Measurements from ENCODE around the gene NT5DC1.

NT5DC1 gene

GRCh38 chr6:116267836-116268588, 167.4 kb downstream of the NT5DC1 start:
- no peak overlapping the region for H3K27ac ChIP-seq (ENCODE audit: low read length)
- DNase-seq, result no peak
- H3K9me3 ChIP-seq (ENCODE audit: insufficient read depth, low read length, severe bottlenecking), result no peaks in the 10 kb centered on the region
- H3K27me3 ChIP-seq (ENCODE audit: insufficient read depth, low read length, poor library complexity), result no peaks in the 10 kb centered on the region
- no peak for ATAC-seq (ENCODE audit: insufficient read depth, low read depth)
- no peaks in the 10 kb centered on the region; the same call in 1 of the 2 replicates for H3K4me1 ChIP-seq (ENCODE audit: insufficient read depth, low read length)
- no peak overlapping the region for H3K9ac ChIP-seq (ENCODE audit: low read depth, low read length)
- H3K79me2 ChIP-seq (ENCODE audit: insufficient read depth, low read length), result peaks cover 7% of the 10 kb centered on the region
- 0 out of 2 replicates have a peak, but pooled peaks cover 3% of the 10 kb centered on the region for H4K20me1 ChIP-seq (ENCODE audit: insufficient read depth, low read length)
- H2AFZ ChIP-seq (ENCODE audit: low read depth, low read length), result no peak overlapping the region
- TF ChIP-seq EZH2 (IDR thresholded peaks at IDR 0.05; ENCODE audit: borderline replicate concordance, low read depth, low read length, severe bottlenecking), result no peak
- no peak for TF ChIP-seq CTCF (IDR thresholded peaks at IDR 0.05; ENCODE audit: borderline replicate concordance, extremely low read depth, low read length, poor library complexity, severe bottlenecking)
- peaks cover 27% of the 10 kb centered on the region for H3K36me3 ChIP-seq (ENCODE audit: insufficient read depth, low read length)
- H3K4me2 ChIP-seq (ENCODE audit: insufficient read depth, low read length), result no peak overlapping the region
- no peak overlapping the region for H3K4me3 ChIP-seq (ENCODE audit: low read depth in 1 of 2, low read length in 2 of 2)

GRCh38 chr6:116268589-116269293, 168.1 kb downstream of the NT5DC1 start:
- H4K20me1 ChIP-seq (ENCODE audit: insufficient read depth, low read length), result peaks cover 3% of the 10 kb centered on the region; the same call in 1 of the 2 replicates
- H3K27me3 ChIP-seq (ENCODE audit: insufficient read depth, low read length, poor library complexity), result no peaks in the 10 kb centered on the region
- H3K9ac ChIP-seq (ENCODE audit: low read depth, low read length), result no peak overlapping the region
- no peak overlapping the region for H3K4me3 ChIP-seq (ENCODE audit: low read depth in 1 of 2, low read length in 2 of 2)
- no peaks in the 10 kb centered on the region; the same call in 1 of the 2 replicates for H3K4me1 ChIP-seq (ENCODE audit: insufficient read depth, low read length)
- no peak overlapping the region for H3K27ac ChIP-seq (ENCODE audit: low read length)
- no peaks in the 10 kb centered on the region for H3K9me3 ChIP-seq (ENCODE audit: insufficient read depth, low read length, severe bottlenecking)
- ATAC-seq (ENCODE audit: insufficient read depth, low read depth), result peak; percentile 88
- H3K4me2 ChIP-seq (ENCODE audit: insufficient read depth, low read length), result no peak overlapping the region
- H3K79me2 ChIP-seq (ENCODE audit: insufficient read depth, low read length), result peaks cover 10% of the 10 kb centered on the region
- DNase-seq, result no peak
- no peak overlapping the region for H2AFZ ChIP-seq (ENCODE audit: low read depth, low read length)
- H3K36me3 ChIP-seq (ENCODE audit: insufficient read depth, low read length), result peaks cover 34% of the 10 kb centered on the region
- TF ChIP-seq EZH2 (IDR thresholded peaks at IDR 0.05; ENCODE audit: borderline replicate concordance, low read depth, low read length, severe bottlenecking) (no peak), CTCF (IDR thresholded peaks at IDR 0.05; ENCODE audit: borderline replicate concordance, extremely low read depth, low read length, poor library complexity, severe bottlenecking) (peak; percentile 83)

GRCh38 chr6:116271149-116271708, 170.6 kb downstream of the NT5DC1 start:
- Histone ChIP-seq H4K20me1 (ENCODE audit: insufficient read depth, low read length) (peaks cover 10% of the 10 kb centered on the region; the same call in 1 of the 2 replicates), H3K4me1 (ENCODE audit: insufficient read depth, low read length) (peaks cover 17% of the 10 kb centered on the region), H3K79me2 (ENCODE audit: insufficient read depth, low read length) (peaks cover 23% of the 10 kb centered on the region), H2AFZ (ENCODE audit: low read depth, low read length) (no peak overlapping the region), H3K36me3 (ENCODE audit: insufficient read depth, low read length) (peaks cover 48% of the 10 kb centered on the region), H3K27me3 (ENCODE audit: insufficient read depth, low read length, poor library complexity) (no peaks in the 10 kb centered on the region), H3K9ac (ENCODE audit: low read depth, low read length) (no peak overlapping the region), H3K4me3 (ENCODE audit: low read depth in 1 of 2, low read length in 2 of 2) (no peak overlapping the region), H3K4me2 (ENCODE audit: insufficient read depth, low read length) (no peak overlapping the region), H3K27ac (ENCODE audit: low read length) (no peak overlapping the region), H3K9me3 (ENCODE audit: insufficient read depth, low read length, severe bottlenecking) (no peaks in the 10 kb centered on the region)
- ATAC-seq (ENCODE audit: insufficient read depth, low read depth) (no peak), DNase-seq (no peak)
- TF ChIP-seq EZH2 (IDR thresholded peaks at IDR 0.05; ENCODE audit: borderline replicate concordance, low read depth, low read length, severe bottlenecking) (no peak), CTCF (IDR thresholded peaks at IDR 0.05; ENCODE audit: borderline replicate concordance, extremely low read depth, low read length, poor library complexity, severe bottlenecking) (no peak)
